BLaER1 treated with 17β-estradiol and CSF1 and Interleukin-3, amounts not matched to agents 10 nM and 100 nM (cell line): ENCODE data around the gene ALPK1.
"Not testable (repeated sequence)": the region's sequence is repeated elsewhere in the genome, so short reads cannot be mapped to it uniquely, and the experiment has no call there.

Experiments
- H3K27ac ChIP-seq, 11 experiments: shearing (Covaris generic); formaldehyde crosslinking; 2 replicates each; pipeline ENCODE4 v1.8.1; 2022
- H3K27me3 ChIP-seq, 11 experiments: shearing (Covaris generic); formaldehyde crosslinking; 2 replicates each; pipeline ENCODE4 v1.8.1; 2022
- H3K36me3 ChIP-seq, 11 experiments: shearing (Covaris generic); formaldehyde crosslinking; 2 replicates each; pipeline ENCODE4 v1.8.1; 2022
- H3K4me1 ChIP-seq, 10 experiments: shearing (Covaris generic); formaldehyde crosslinking; 2 replicates each; pipeline ENCODE4 v1.8.1; 2022
- H3K4me2 ChIP-seq, 11 experiments: shearing (Covaris generic); formaldehyde crosslinking; 2 replicates each; pipeline ENCODE4 v1.8.1; 2022
- H3K4me3 ChIP-seq, 10 experiments: shearing (Covaris generic); formaldehyde crosslinking; 2 replicates each; pipeline ENCODE4 v1.8.1; 2022
- H3K9ac ChIP-seq, 11 experiments: shearing (Covaris generic); formaldehyde crosslinking; 2 replicates each; pipeline ENCODE4 v1.8.1; 2022
- H3K9me3 ChIP-seq, 11 experiments: shearing (Covaris generic); formaldehyde crosslinking; replicated peaks in 1 of 11; 2 replicates each; pipeline ENCODE4 v1.8.1; 2022
- H4K20me1 ChIP-seq, 11 experiments: shearing (Covaris generic); formaldehyde crosslinking; 2 replicates each; pipeline ENCODE4 v1.8.1; 2022
- Cebpa-rat ChIP-seq, 11 experiments: shearing (Covaris generic); IDR thresholded peaks; 2 replicates each; pipeline ENCODE4 v1.8.1; 2022

ALPK1 gene

GRCh38 chr4:112287258-112287989 lies 9.7 kb upstream of the ALPK1 start:
- Histone ChIP-seq H3K27me3 (no peaks in the 10 kb centered on the region), H3K9ac (peak overlapping the region in 2 of 11 experiments; percentile 11 to 60; a peak in 2 of 22 replicates), H3K27ac (peak overlapping the region in 9 of 11 experiments; percentile 32 to 94 (median 68); a peak in 16 of 22 replicates), H3K4me1 (peaks cover 41 to 63% (median 59%) of the 10 kb centered on the region in 10 experiments), H3K9me3 (peaks cover 0 to 20% (median 15%) of the 10 kb centered on the region in 11 experiments; a peak in 19 of 22 replicates), H4K20me1 (peaks cover 0 to 18% (median 9%) of the 10 kb centered on the region in 11 experiments; a peak in 8 of 22 replicates), H3K4me3 (peak overlapping the region in 2 of 10 experiments; percentile 77 to 81; a peak in 2 of 20 replicates), H3K4me2 (peak overlapping the region; percentile 79 to 95 (median 91)), H3K36me3 (peaks cover 0 to 12% (median 6%) of the 10 kb centered on the region in 11 experiments; a peak in 18 of 22 replicates)
- TF ChIP-seq Cebpa-rat (IDR thresholded peaks at IDR 0.05): no peak

GRCh38 chr4:112288455-112288854 lies 8.7 kb upstream of the ALPK1 start:
- H3K4me1 ChIP-seq: peaks cover 34 to 58% (median 49%) of the 10 kb centered on the region in 10 experiments
- H4K20me1 ChIP-seq: peaks cover 0 to 8% (median 4%) of the 10 kb centered on the region in 11 experiments; a peak in 7 of 22 replicates
- no peaks in the 10 kb centered on the region for H3K27me3 ChIP-seq
- H3K9me3 ChIP-seq: peaks cover 0 to 15% (median 12%) of the 10 kb centered on the region in 11 experiments; a peak in 13 of 22 replicates
- H3K9ac ChIP-seq: peak overlapping the region in 5 of 11 experiments; percentile 16 to 45 (median 29); a peak in 5 of 22 replicates
- H3K4me3 ChIP-seq: no peak overlapping the region
- peaks cover 0 to 2% (median 0%) of the 10 kb centered on the region in 11 experiments; a peak in 1 of 22 replicates for H3K36me3 ChIP-seq
- TF ChIP-seq Cebpa-rat (IDR thresholded peaks at IDR 0.05): no peak
- H3K27ac ChIP-seq: peak overlapping the region in 10 of 11 experiments; percentile 18 to 94 (median 61); a peak in 19 of 22 replicates
- H3K4me2 ChIP-seq: peak overlapping the region; percentile 37 to 93 (median 86); a peak in 21 of 22 replicates

GRCh38 chr4:112289407-112290253 lies 7.5 kb upstream of the ALPK1 start:
- peaks cover 32 to 58% (median 42%) of the 10 kb centered on the region in 10 experiments for H3K4me1 ChIP-seq
- TF ChIP-seq Cebpa-rat (IDR thresholded peaks at IDR 0.05): no peak
- no peak overlapping the region for H3K4me3 ChIP-seq
- H3K27ac ChIP-seq: peak overlapping the region in 5 of 11 experiments; percentile 3 to 91 (median 61); a peak in 7 of 22 replicates
- H3K27me3 ChIP-seq: no peaks in the 10 kb centered on the region
- peak overlapping the region; percentile 12 to 93 (median 47); a peak in 21 of 22 replicates for H3K4me2 ChIP-seq
- H4K20me1 ChIP-seq: no peaks in the 10 kb centered on the region
- peaks cover 0 to 15% (median 12%) of the 10 kb centered on the region in 11 experiments; a peak in 13 of 22 replicates for H3K9me3 ChIP-seq
- no peak overlapping the region for H3K9ac ChIP-seq
- H3K36me3 ChIP-seq: no peaks in the 10 kb centered on the region

GRCh38 chr4:112290341-112290740 lies 6.8 kb upstream of the ALPK1 start:
- peak overlapping the region in 3 of 11 experiments; percentile 23 to 91 (median 79); a peak in 5 of 22 replicates for H3K4me2 ChIP-seq
- no peaks in the 10 kb centered on the region for H3K36me3 ChIP-seq
- TF ChIP-seq Cebpa-rat (IDR thresholded peaks at IDR 0.05): no peak
- peaks cover 32 to 58% (median 42%) of the 10 kb centered on the region in 10 experiments for H3K4me1 ChIP-seq
- peaks cover 0 to 15% (median 12%) of the 10 kb centered on the region in 11 experiments; a peak in 13 of 22 replicates for H3K9me3 ChIP-seq
- H3K27ac ChIP-seq: no peak overlapping the region; a peak in 1 of 22 replicates
- H3K9ac ChIP-seq: no peak overlapping the region
- H3K4me3 ChIP-seq: no peak overlapping the region
- H4K20me1 ChIP-seq: no peaks in the 10 kb centered on the region
- H3K27me3 ChIP-seq: no peaks in the 10 kb centered on the region

- Histone ChIP-seq H3K4me2 (peak overlapping the region in 2 of 11 experiments; percentile 91 to 92; a peak in 4 of 22 replicates), H4K20me1 (no peaks in the 10 kb centered on the region; a peak in 1 of 22 replicates), H3K27me3 (no peaks in the 10 kb centered on the region), H3K9ac (no peak overlapping the region), H3K36me3 (peaks cover 0 to 26% (median 0%) of the 10 kb centered on the region in 11 experiments; a peak in 3 of 22 replicates), H3K4me1 (peaks cover 0 to 67% (median 6%) of the 10 kb centered on the region in 10 experiments; a peak in 12 of 20 replicates), H3K9me3 (0 out of 22 replicates have a peak, but pooled peaks cover 0 to 6% (median 0%) of the 10 kb centered on the region in 11 experiments), H3K27ac (no peak overlapping the region), H3K4me3 (no peak overlapping the region)
- TF ChIP-seq Cebpa-rat (IDR thresholded peaks at IDR 0.05): no peak
These were observed 2.6 kb downstream of the ALPK1 start for GRCh38 chr4:112299721-112300120.

- peak overlapping the region in 3 of 11 experiments; percentile 15 to 43 (median 39); a peak in 5 of 22 replicates for H3K4me2 ChIP-seq
These were observed 5.4 kb downstream of the ALPK1 start for GRCh38 chr4:112302320-112303274.

GRCh38 chr4:112305477-112305876 lies 8.3 kb downstream of the ALPK1 start:
- peaks cover 0 to 26% (median 0%) of the 10 kb centered on the region in 11 experiments; a peak in 3 of 22 replicates for H3K36me3 ChIP-seq
- not testable (repeated sequence) for H3K27me3 ChIP-seq, H3K9ac ChIP-seq, H3K9me3 ChIP-seq, H3K4me3 ChIP-seq, H4K20me1 ChIP-seq, H3K27ac ChIP-seq, H3K4me2 ChIP-seq
- peaks cover 0 to 35% (median 0%) of the 10 kb centered on the region in 10 experiments; a peak in 5 of 20 replicates for H3K4me1 ChIP-seq

More at GRCh38 chr4:112302320-112303274, 5.4 kb downstream of the ALPK1 start:
- Histone ChIP-seq H4K20me1 (no peaks in the 10 kb centered on the region; a peak in 1 of 22 replicates), H3K4me1 (peaks cover 0 to 53% (median 0%) of the 10 kb centered on the region in 10 experiments; a peak in 7 of 20 replicates), H3K27ac (peak overlapping the region in 1 of 11 experiments; percentile 16; a peak in 1 of 22 replicates), H3K9ac (peak overlapping the region in 2 of 11 experiments; percentile 0 to 6; a peak in 1 of 22 replicates), H3K36me3 (peaks cover 0 to 26% (median 0%) of the 10 kb centered on the region in 11 experiments; a peak in 3 of 22 replicates), H3K4me3 (no peak overlapping the region), H3K9me3 (0 out of 22 replicates have a peak, but pooled peaks cover 0 to 6% (median 0%) of the 10 kb centered on the region in 11 experiments), H3K27me3 (no peaks in the 10 kb centered on the region)
- no peak for TF ChIP-seq Cebpa-rat (IDR thresholded peaks at IDR 0.05)

GRCh38 chr4:112309263-112309791 lies 12.2 kb downstream of the ALPK1 start:
- H3K27me3 ChIP-seq, H3K9ac ChIP-seq, H3K27ac ChIP-seq, H3K36me3 ChIP-seq, H4K20me1 ChIP-seq, H3K4me3 ChIP-seq: not testable (repeated sequence)
- H3K4me1 ChIP-seq: peaks cover 0 to 42% (median 14%) of the 10 kb centered on the region in 10 experiments; a peak in 17 of 20 replicates
- peak overlapping the region in 2 of 11 experiments; percentile 6 to 23; a peak in 1 of 22 replicates for H3K4me2 ChIP-seq
- peaks cover 0 to 13% (median 0%) of the 10 kb centered on the region in 11 experiments; a peak in 7 of 22 replicates for H3K9me3 ChIP-seq
